ENCODE data around the gene NR2E1.

Gene NR2E1

DNA sequence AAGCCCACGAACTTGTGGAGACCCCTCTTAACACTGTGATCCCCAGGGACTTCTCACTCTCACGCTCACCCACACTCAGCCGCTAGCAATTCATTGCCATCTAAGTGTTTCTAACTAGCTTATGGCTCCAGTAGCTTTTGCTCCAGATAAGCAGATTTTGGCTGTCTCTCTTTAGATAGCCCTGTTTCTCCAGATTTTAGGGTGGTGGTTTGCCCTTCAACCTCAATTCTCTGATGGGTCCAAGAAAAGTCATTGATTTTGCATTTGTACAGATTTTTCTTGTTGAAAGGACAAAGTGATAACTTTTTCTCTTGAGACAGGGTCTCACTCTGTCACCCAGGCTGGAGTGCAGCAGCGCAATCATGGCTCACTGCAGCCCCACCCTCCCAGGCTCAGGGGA is 41.2 kb downstream of the NR2E1 start:
- DNase-seq, result no peak
- H3K27ac ChIP-seq (ENCODE audit: insufficient read depth, low read length, poor library complexity, severe bottlenecking), result no peak overlapping the region
- no peak overlapping the region for H3K4me3 ChIP-seq (ENCODE audit: insufficient read depth, low read depth, low read length, poor library complexity, severe bottlenecking)
- H3K36me3 ChIP-seq (ENCODE audit: control insufficient read depth, insufficient read depth, low read length), result peaks cover 11% of the 10 kb centered on the region
- H3K27me3 ChIP-seq (replicated peaks; ENCODE audit: control insufficient read depth, insufficient read depth, low read length, poor library complexity, severe bottlenecking), result no peaks in the 10 kb centered on the region
- no peaks in the 10 kb centered on the region for H3K4me1 ChIP-seq (ENCODE audit: control insufficient read depth, insufficient read depth, low read length, poor library complexity, severe bottlenecking)
- no peaks in the 10 kb centered on the region for H3K9me3 ChIP-seq (ENCODE audit: control insufficient read depth, low read length)

- Histone ChIP-seq H3K4me1 (ENCODE audit: control insufficient read depth, insufficient read depth, low read length, poor library complexity, severe bottlenecking) (no peaks in the 10 kb centered on the region), H3K9me3 (ENCODE audit: control insufficient read depth, low read length) (no peaks in the 10 kb centered on the region), H3K27ac (ENCODE audit: insufficient read depth, low read length, poor library complexity, severe bottlenecking) (no peak overlapping the region), H3K27me3 (replicated peaks; ENCODE audit: control insufficient read depth, insufficient read depth, low read length, poor library complexity, severe bottlenecking) (no peaks in the 10 kb centered on the region), H3K36me3 (ENCODE audit: control insufficient read depth, insufficient read depth, low read length) (peaks cover 15% of the 10 kb centered on the region), H3K4me3 (ENCODE audit: insufficient read depth, low read depth, low read length, poor library complexity, severe bottlenecking) (no peak overlapping the region)
- DNase-seq, result no peak
Measured at GRCh38 chr6:108209738-108210137, 43.9 kb downstream of the NR2E1 start.

DNA sequence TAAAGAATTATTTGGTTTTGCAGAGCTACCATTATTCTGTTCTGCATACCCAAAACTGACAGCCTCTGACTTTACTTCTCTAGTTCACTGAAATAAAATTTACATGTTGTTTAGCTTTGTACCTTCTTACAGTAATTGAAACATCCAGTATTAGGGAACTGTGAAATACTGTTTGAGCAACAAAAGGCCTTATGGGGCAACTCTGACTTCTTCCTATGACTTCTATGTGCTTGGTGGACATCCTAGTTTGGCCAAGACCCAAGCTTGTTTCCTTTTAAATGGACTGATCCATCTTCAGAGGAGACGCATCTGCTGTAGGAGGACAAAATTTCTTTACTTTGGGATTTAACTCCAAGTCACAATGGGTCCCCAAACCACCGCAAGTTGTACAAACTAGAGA is 44.7 kb downstream of the NR2E1 start:
- no peak for DNase-seq
- Histone ChIP-seq H3K36me3 (ENCODE audit: control insufficient read depth, insufficient read depth, low read length) (peaks cover 16% of the 10 kb centered on the region), H3K27ac (ENCODE audit: insufficient read depth, low read length, poor library complexity, severe bottlenecking) (no peak overlapping the region), H3K4me3 (ENCODE audit: insufficient read depth, low read depth, low read length, poor library complexity, severe bottlenecking) (no peak overlapping the region), H3K4me1 (ENCODE audit: control insufficient read depth, insufficient read depth, low read length, poor library complexity, severe bottlenecking) (no peaks in the 10 kb centered on the region), H3K9me3 (ENCODE audit: control insufficient read depth, low read length) (no peaks in the 10 kb centered on the region), H3K27me3 (replicated peaks; ENCODE audit: control insufficient read depth, insufficient read depth, low read length, poor library complexity, severe bottlenecking) (no peaks in the 10 kb centered on the region)

GRCh38 chr6:108211671-108212070 is 45.8 kb downstream of the NR2E1 start:
- peaks cover 23% of the 10 kb centered on the region for H3K36me3 ChIP-seq (ENCODE audit: control insufficient read depth, insufficient read depth, low read length)
- no peak overlapping the region for H3K27ac ChIP-seq (ENCODE audit: insufficient read depth, low read length, poor library complexity, severe bottlenecking)

DNA sequence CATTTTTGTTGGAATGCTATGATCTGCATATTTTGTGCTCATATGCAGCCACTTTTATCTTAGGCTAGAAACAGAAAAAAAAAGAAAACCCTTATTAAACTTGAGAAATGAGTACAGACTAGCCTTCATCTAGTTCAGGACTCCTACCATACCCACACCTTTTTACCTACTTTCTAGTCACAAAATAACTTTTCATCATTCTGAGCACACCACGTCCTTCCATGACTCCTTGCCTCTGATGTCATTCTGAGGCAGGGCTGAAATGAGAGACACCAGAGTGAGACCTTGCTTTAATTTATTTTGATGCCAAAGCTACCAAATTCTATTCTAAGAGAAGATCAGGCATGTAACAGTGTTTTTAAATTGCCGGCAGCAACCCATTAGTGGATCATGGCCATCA is 56.2 kb downstream of the NR2E1 start:
- H3K4me3 ChIP-seq (ENCODE audit: insufficient read depth, low read depth, low read length, poor library complexity, severe bottlenecking), result no peak overlapping the region
- no peaks in the 10 kb centered on the region for H3K4me1 ChIP-seq (ENCODE audit: control insufficient read depth, insufficient read depth, low read length, poor library complexity, severe bottlenecking)
- no peak for DNase-seq
- no peaks in the 10 kb centered on the region for H3K27me3 ChIP-seq (replicated peaks; ENCODE audit: control insufficient read depth, insufficient read depth, low read length, poor library complexity, severe bottlenecking)
- no peaks in the 10 kb centered on the region for H3K9me3 ChIP-seq (ENCODE audit: control insufficient read depth, low read length)
- H3K27ac ChIP-seq (ENCODE audit: insufficient read depth, low read length, poor library complexity, severe bottlenecking), result no peak overlapping the region
- H3K36me3 ChIP-seq (ENCODE audit: control insufficient read depth, insufficient read depth, low read length), result peaks cover 13% of the 10 kb centered on the region

More at GRCh38 chr6:108211671-108212070, 45.8 kb downstream of the NR2E1 start:
- no peak for DNase-seq
- H3K9me3 ChIP-seq (ENCODE audit: control insufficient read depth, low read length), result no peaks in the 10 kb centered on the region
- H3K4me1 ChIP-seq (ENCODE audit: control insufficient read depth, insufficient read depth, low read length, poor library complexity, severe bottlenecking), result no peaks in the 10 kb centered on the region
- no peaks in the 10 kb centered on the region for H3K27me3 ChIP-seq (replicated peaks; ENCODE audit: control insufficient read depth, insufficient read depth, low read length, poor library complexity, severe bottlenecking)
- no peak overlapping the region for H3K4me3 ChIP-seq (ENCODE audit: insufficient read depth, low read depth, low read length, poor library complexity, severe bottlenecking)

DNA sequence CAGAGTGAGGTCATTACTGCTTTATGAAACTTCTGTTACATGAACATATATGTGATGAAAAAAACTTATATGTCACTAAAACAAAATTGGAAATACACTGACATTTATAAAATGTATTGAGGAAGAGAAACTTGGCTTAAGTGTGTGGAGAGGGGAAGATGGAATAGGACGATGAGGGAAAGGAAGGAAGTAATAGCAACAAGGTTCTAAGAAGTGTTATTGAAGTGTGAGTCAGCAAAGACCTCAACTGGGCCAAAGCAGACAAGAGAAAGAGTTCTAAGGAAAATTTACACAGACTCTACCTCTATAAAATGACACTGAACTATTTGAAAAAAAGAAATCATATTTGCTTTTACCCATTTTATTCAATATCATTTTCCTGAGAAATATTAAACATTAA is 56.7 kb downstream of the NR2E1 start:
- Histone ChIP-seq H3K4me1 (ENCODE audit: control insufficient read depth, insufficient read depth, low read length, poor library complexity, severe bottlenecking) (no peaks in the 10 kb centered on the region), H3K27me3 (replicated peaks; ENCODE audit: control insufficient read depth, insufficient read depth, low read length, poor library complexity, severe bottlenecking) (no peaks in the 10 kb centered on the region), H3K9me3 (ENCODE audit: control insufficient read depth, low read length) (no peaks in the 10 kb centered on the region), H3K4me3 (ENCODE audit: insufficient read depth, low read depth, low read length, poor library complexity, severe bottlenecking) (no peak overlapping the region), H3K27ac (ENCODE audit: insufficient read depth, low read length, poor library complexity, severe bottlenecking) (no peak overlapping the region), H3K36me3 (ENCODE audit: control insufficient read depth, insufficient read depth, low read length) (peaks cover 13% of the 10 kb centered on the region)
- no peak for DNase-seq

GRCh38 chr6:108227290-108227689 is 61.5 kb downstream of the NR2E1 start:
- Histone ChIP-seq H3K27me3 (replicated peaks; ENCODE audit: control insufficient read depth, insufficient read depth, low read length, poor library complexity, severe bottlenecking) (no peaks in the 10 kb centered on the region), H3K4me3 (ENCODE audit: insufficient read depth, low read depth, low read length, poor library complexity, severe bottlenecking) (no peak overlapping the region), H3K4me1 (ENCODE audit: control insufficient read depth, insufficient read depth, low read length, poor library complexity, severe bottlenecking) (no peaks in the 10 kb centered on the region), H3K9me3 (ENCODE audit: control insufficient read depth, low read length) (no peaks in the 10 kb centered on the region), H3K27ac (ENCODE audit: insufficient read depth, low read length, poor library complexity, severe bottlenecking) (no peak overlapping the region), H3K36me3 (ENCODE audit: control insufficient read depth, insufficient read depth, low read length) (peaks cover 1% of the 10 kb centered on the region)
- no peak for DNase-seq

DNA sequence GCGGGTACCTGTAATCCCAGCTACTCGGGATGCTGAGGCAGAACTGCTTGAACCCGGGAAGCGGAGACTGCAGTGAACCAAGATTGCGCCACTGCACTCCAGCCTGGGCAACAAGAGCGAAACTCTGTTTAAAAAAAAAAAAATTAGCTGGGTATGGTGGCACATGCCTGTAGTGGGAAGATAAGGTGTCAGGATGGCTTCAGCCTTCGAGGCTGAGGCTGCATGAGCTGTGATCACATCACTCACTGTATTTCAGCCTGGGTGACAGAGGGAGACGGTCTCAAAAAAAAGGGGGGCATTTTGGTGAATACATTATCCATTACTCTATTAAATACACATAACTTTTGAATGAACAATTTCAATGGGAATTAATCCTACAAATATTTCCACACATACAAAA is 62.6 kb downstream of the NR2E1 start:
- H3K27me3 ChIP-seq (replicated peaks; ENCODE audit: control insufficient read depth, insufficient read depth, low read length, poor library complexity, severe bottlenecking), result no peaks in the 10 kb centered on the region
- H3K36me3 ChIP-seq (ENCODE audit: control insufficient read depth, insufficient read depth, low read length), result no peaks in the 10 kb centered on the region
- no peak overlapping the region for H3K4me3 ChIP-seq (ENCODE audit: insufficient read depth, low read depth, low read length, poor library complexity, severe bottlenecking)
- H3K27ac ChIP-seq (ENCODE audit: insufficient read depth, low read length, poor library complexity, severe bottlenecking), result no peak overlapping the region
- DNase-seq, result no peak
- no peaks in the 10 kb centered on the region for H3K9me3 ChIP-seq (ENCODE audit: control insufficient read depth, low read length)
- H3K4me1 ChIP-seq (ENCODE audit: control insufficient read depth, insufficient read depth, low read length, poor library complexity, severe bottlenecking), result no peaks in the 10 kb centered on the region

DNA sequence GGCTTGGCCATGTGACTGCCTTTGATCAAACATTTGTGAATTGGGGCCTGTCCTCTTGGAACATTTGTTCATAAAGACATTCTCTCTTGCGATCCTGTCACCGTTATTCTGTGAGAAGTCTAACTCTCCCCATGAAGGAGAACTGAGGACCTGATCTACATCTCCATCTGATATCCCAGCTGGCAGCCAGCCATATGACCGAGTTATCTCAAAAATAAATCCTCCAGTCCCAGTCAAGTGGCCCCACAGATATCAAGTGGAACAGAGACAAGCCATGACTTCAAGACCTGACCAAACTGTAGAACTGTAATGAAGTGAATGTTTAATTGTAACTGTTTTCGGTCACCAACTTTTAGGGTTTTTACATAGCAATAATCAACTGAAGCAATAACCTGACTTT is 69.3 kb downstream of the NR2E1 start:
- no peak overlapping the region for H3K27ac ChIP-seq (ENCODE audit: insufficient read depth, low read length, poor library complexity, severe bottlenecking)
- H3K4me3 ChIP-seq (ENCODE audit: insufficient read depth, low read depth, low read length, poor library complexity, severe bottlenecking), result no peak overlapping the region
- H3K27me3 ChIP-seq (replicated peaks; ENCODE audit: control insufficient read depth, insufficient read depth, low read length, poor library complexity, severe bottlenecking), result no peaks in the 10 kb centered on the region
- H3K36me3 ChIP-seq (ENCODE audit: control insufficient read depth, insufficient read depth, low read length), result no peaks in the 10 kb centered on the region
- no peak for DNase-seq
- H3K4me1 ChIP-seq (ENCODE audit: control insufficient read depth, insufficient read depth, low read length, poor library complexity, severe bottlenecking), result no peaks in the 10 kb centered on the region
- no peaks in the 10 kb centered on the region for H3K9me3 ChIP-seq (ENCODE audit: control insufficient read depth, low read length)

DNA sequence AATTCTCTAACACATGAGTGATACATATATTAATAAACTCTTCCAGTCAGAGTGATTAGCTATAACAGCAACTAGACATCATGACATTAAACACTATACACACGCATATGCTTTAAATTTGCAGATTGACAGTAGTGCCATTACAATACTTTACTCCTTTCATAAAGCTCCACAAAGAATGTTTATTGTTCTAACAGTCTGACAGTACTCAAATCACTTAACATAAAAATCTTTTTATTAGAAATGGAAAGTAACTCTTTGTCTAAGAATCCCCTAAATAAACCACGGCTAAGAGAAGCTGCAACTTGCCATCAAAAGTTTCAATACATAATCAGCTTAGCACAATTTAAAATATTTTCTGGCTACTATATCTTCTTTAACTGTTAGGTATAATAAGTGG is 71.0 kb downstream of the NR2E1 start:
- H3K9me3 ChIP-seq (ENCODE audit: control insufficient read depth, low read length), result no peaks in the 10 kb centered on the region
- H3K36me3 ChIP-seq (ENCODE audit: control insufficient read depth, insufficient read depth, low read length), result no peaks in the 10 kb centered on the region

DNA sequence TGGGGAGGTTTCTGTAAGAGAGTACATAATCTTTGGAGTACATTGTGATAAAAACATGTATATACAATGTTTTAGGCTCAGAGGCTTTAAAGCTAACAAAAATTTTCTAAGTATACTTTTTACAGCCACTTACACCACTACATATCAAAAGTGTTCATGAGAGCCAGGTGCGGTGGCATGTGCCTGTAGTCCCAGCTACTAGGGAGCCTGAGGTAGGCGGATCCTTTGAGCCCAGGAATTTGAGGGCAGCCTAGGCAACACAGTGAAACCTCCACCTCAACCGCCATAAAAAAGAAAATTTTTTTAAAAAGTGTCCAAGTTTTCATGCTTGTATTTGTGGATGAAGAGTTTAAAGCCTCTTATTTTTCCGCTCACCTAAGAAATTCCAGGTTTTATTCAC is 72.5 kb downstream of the NR2E1 start:
- Histone ChIP-seq H3K36me3 (ENCODE audit: control insufficient read depth, insufficient read depth, low read length) (no peaks in the 10 kb centered on the region), H3K27me3 (replicated peaks; ENCODE audit: control insufficient read depth, insufficient read depth, low read length, poor library complexity, severe bottlenecking) (no peaks in the 10 kb centered on the region), H3K27ac (ENCODE audit: insufficient read depth, low read length, poor library complexity, severe bottlenecking) (no peak overlapping the region), H3K9me3 (ENCODE audit: control insufficient read depth, low read length) (no peaks in the 10 kb centered on the region), H3K4me1 (ENCODE audit: control insufficient read depth, insufficient read depth, low read length, poor library complexity, severe bottlenecking) (no peaks in the 10 kb centered on the region), H3K4me3 (ENCODE audit: insufficient read depth, low read depth, low read length, poor library complexity, severe bottlenecking) (no peak overlapping the region)
- DNase-seq, result no peak

More for the DNA sequence above, 71.0 kb downstream of the NR2E1 start:
- H3K4me3 ChIP-seq (ENCODE audit: insufficient read depth, low read depth, low read length, poor library complexity, severe bottlenecking), result no peak overlapping the region
- H3K27me3 ChIP-seq (replicated peaks; ENCODE audit: control insufficient read depth, insufficient read depth, low read length, poor library complexity, severe bottlenecking), result no peaks in the 10 kb centered on the region
- no peak overlapping the region for H3K27ac ChIP-seq (ENCODE audit: insufficient read depth, low read length, poor library complexity, severe bottlenecking)
- no peak for DNase-seq
- no peaks in the 10 kb centered on the region for H3K4me1 ChIP-seq (ENCODE audit: control insufficient read depth, insufficient read depth, low read length, poor library complexity, severe bottlenecking)
